H1 (cell line): ENCODE measurements around the gene DEPP1.

Experiments
- ASH2L ChIP-seq: fragments of 200-600, 300-600 bp; sonication (generic); IDR thresholded peaks from one replicate; pipeline ENCODE4 v1.7.1; 2017; ENCODE audit warnings: low read length
- POLR2A ChIP-seq, 2 experiments: IDR thresholded peaks; 1 replicate in 1 of 2; 2 replicates in 1 of 2; pipeline ENCODE4 v1.6.1; 2011; ENCODE audit warnings: low read depth in 2 of 2, low read length in 2 of 2, mild to moderate bottlenecking in 2 of 2; ENCODE audit errors: control extremely low read depth in 1 of 2
- TF ChIP-seq, protein P1 (sequence below), 3 experiments: IDR thresholded peaks; 1 replicate in 2 of 3; 2 replicates in 1 of 3; pipeline versions ENCODE4 v1.5.1 to v1.6.1; 2011; ENCODE audit warnings: low read length in 3 of 3, mild to moderate bottlenecking in 3 of 3, inconsistent platforms in 2 of 3, low read depth in 1 of 3, moderate library complexity in 1 of 3; ENCODE audit not compliant: insufficient read depth in 1 of 3; ENCODE audit errors: control extremely low read depth in 1 of 3

DNA sequence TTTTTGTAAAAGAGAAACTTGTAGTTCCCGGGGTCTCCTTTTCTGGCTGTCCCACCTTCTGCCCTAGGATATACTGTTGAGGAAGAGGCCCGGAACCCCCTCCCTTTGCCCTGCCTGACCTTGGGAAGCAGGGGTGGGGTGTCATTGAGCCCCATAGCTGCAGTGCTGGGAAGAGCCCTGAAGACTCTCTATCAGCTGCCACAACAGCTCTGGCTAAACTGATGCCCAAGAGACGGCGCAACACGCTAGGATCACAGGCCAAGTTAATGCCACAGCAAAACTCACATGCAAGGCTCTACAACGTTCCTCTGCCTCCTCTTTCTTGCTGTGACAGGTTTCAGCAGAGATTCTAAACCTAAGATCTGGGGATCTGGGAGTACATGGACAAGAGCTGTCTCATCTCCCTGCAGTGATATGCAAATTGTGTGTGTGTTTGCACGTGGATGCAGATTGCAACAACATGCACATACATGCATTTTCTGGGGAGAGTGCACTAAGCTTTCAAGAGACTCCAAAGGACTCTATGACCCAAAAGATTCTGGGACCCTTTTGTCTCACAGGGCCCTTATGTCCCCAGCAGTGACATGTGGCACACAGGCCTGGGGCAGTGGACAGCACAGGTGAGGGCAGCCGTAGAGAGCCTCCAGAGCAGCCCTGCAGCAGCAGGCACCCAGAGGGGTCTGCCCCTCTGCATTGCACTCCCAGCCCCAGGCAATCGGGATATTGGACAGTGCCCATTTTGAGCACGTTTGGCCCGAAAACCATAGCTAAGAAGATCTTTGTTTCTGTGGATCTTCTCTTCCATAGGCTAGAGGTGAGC is 16.5 kb downstream of the DEPP1 start:
- TF ChIP-seq ASH2L (no peak), POLR2A (IDR thresholded peaks at IDR 0.05; ENCODE audit: control extremely low read depth in 1 of 2, low read depth in 2 of 2, low read length in 2 of 2) (no peak)
- TF ChIP-seq, protein P1, sequence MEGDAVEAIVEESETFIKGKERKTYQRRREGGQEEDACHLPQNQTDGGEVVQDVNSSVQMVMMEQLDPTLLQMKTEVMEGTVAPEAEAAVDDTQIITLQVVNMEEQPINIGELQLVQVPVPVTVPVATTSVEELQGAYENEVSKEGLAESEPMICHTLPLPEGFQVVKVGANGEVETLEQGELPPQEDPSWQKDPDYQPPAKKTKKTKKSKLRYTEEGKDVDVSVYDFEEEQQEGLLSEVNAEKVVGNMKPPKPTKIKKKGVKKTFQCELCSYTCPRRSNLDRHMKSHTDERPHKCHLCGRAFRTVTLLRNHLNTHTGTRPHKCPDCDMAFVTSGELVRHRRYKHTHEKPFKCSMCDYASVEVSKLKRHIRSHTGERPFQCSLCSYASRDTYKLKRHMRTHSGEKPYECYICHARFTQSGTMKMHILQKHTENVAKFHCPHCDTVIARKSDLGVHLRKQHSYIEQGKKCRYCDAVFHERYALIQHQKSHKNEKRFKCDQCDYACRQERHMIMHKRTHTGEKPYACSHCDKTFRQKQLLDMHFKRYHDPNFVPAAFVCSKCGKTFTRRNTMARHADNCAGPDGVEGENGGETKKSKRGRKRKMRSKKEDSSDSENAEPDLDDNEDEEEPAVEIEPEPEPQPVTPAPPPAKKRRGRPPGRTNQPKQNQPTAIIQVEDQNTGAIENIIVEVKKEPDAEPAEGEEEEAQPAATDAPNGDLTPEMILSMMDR (IDR thresholded peaks at IDR 0.05; ENCODE audit: control extremely low read depth in 1 of 3, insufficient read depth in 1 of 3, low read depth in 1 of 3, low read length in 3 of 3): no peak
